Sigmoid colon (tissue), 4 donors: ENCODE measurements around the gene CREB1.

Source experiments
- CTCF ChIP-seq, 4 experiments: fragments of 450-650 bp in 3 of 4; fragments of 200-600 bp in 1 of 4; IDR thresholded peaks; one replicate each; pipeline ENCODE4 v1.5.1; 2016 to 2019; ENCODE audit warnings: antibody characterized with exemption in 4 of 4, mild to moderate bottlenecking in 3 of 4, moderate library complexity in 2 of 4
- EP300 ChIP-seq, 4 donors: sonication (generic); formaldehyde crosslinking; IDR thresholded peaks; one replicate each; pipeline ENCODE4 v1.6.1; 2017; ENCODE audit warnings: antibody characterized with exemption in 4 of 4
- POLR2A ChIP-seq, 2 donors: fragments of 450-650 bp; IDR thresholded peaks; one replicate each; pipeline ENCODE4 v1.6.1; 2016; ENCODE audit warnings: antibody characterized with exemption in 2 of 2, mild to moderate bottlenecking in 2 of 2, moderate library complexity in 2 of 2
- POLR2AphosphoS5 ChIP-seq, 4 donors: sonication (generic); formaldehyde crosslinking; IDR thresholded peaks; one replicate each; pipeline ENCODE4 v1.6.1; 2017; ENCODE audit warnings: antibody characterized with exemption in 4 of 4

GRCh38 chr2:207643892-207644291, 114.1 kb downstream of the CREB1 start:
- TF ChIP-seq CTCF (IDR thresholded peaks at IDR 0.05) (no peak), POLR2A (IDR thresholded peaks at IDR 0.05) (no peak), POLR2AphosphoS5 (IDR thresholded peaks at IDR 0.05) (no peak), EP300 (IDR thresholded peaks at IDR 0.05) (no peak)
